ENCODE measurements around the gene PLEKHF1.

The PLEKHF1 gene

GRCh38 chr19:29712744-29713516 is 47.7 kb downstream of the PLEKHF1 start:
- no peak overlapping the region for H3K9ac ChIP-seq (ENCODE audit: insufficient read length)
- H3K9me3 ChIP-seq (ENCODE audit: low read depth, low read length) = no peaks in the 10 kb centered on the region
- no peak overlapping the region for H3K4me3 ChIP-seq
- no peak overlapping the region for H3K27ac ChIP-seq
- no peak for DNase-seq (ENCODE audit: low read depth, low spot score)
- TF ChIP-seq EZH2 (IDR thresholded peaks at IDR 0.05) (no peak), POLR2AphosphoS5 (IDR thresholded peaks at IDR 0.05; ENCODE audit: borderline replicate concordance, low read depth, low read length) (no peak), FOXP2 (optimal IDR thresholded peaks at IDR 0.05; ENCODE audit: control extremely low read depth, extremely low read length, insufficient read depth) (no peak)
- no peaks in the 10 kb centered on the region for H3K36me3 ChIP-seq (ENCODE audit: insufficient read depth, low read length)

- no peak for TF ChIP-seq EZH2 (IDR thresholded peaks at IDR 0.05)
- Histone ChIP-seq H3K9ac (ENCODE audit: insufficient read length) (peak overlapping the region; percentile 86), H3K4me3 (peak overlapping the region; percentile 91), H3K9me3 (ENCODE audit: low read depth, low read length) (no peaks in the 10 kb centered on the region), H3K36me3 (ENCODE audit: insufficient read depth, low read length) (no peaks in the 10 kb centered on the region), H3K27ac (no peak overlapping the region)
- no peak for DNase-seq (ENCODE audit: low read depth, low spot score)
These were observed 49.2 kb downstream of the PLEKHF1 start for GRCh38 chr19:29714371-29714952.

GRCh38 chr19:29714953-29715700 is 49.9 kb downstream of the PLEKHF1 start, which contains the start of gene C19orf12:
Gene C19orf12, minus strand, starts transcription at chr19:29715261. Its CDS starts 6,848 bp downstream, at chr19:29708413.
- H3K9me3 ChIP-seq (ENCODE audit: low read depth, low read length) = no peaks in the 10 kb centered on the region
- TF ChIP-seq POLR2AphosphoS5 (IDR thresholded peaks at IDR 0.05; ENCODE audit: borderline replicate concordance, low read depth, low read length) (peak; percentile 77; the same call in 1 of the 2 replicates), FOXP2 (optimal IDR thresholded peaks at IDR 0.05; ENCODE audit: control extremely low read depth, extremely low read length, insufficient read depth) (no peak), EZH2 (IDR thresholded peaks at IDR 0.05) (no peak)
- H3K4me3 ChIP-seq = peak within 1 kb of the TSS; percentile 91
- H3K36me3 ChIP-seq (ENCODE audit: insufficient read depth, low read length) = no peaks in the 10 kb centered on the region
- peak within 1 kb of the TSS; percentile 86 for H3K9ac ChIP-seq (ENCODE audit: insufficient read length)
- no peak for DNase-seq (ENCODE audit: low read depth, low spot score)
- no peak within 1 kb of the TSS; the same call in 1 of the 2 replicates for H3K27ac ChIP-seq

- no peak for TF ChIP-seq POLR2AphosphoS5 (IDR thresholded peaks at IDR 0.05; ENCODE audit: borderline replicate concordance, low read depth, low read length)
- TF ChIP-seq EZH2 (IDR thresholded peaks at IDR 0.05) = no peak
- no peak for TF ChIP-seq FOXP2 (optimal IDR thresholded peaks at IDR 0.05; ENCODE audit: control extremely low read depth, extremely low read length, insufficient read depth)
- Histone ChIP-seq H3K36me3 (ENCODE audit: insufficient read depth, low read length) (no peaks in the 10 kb centered on the region), H3K27ac (no peak overlapping the region; the same call in 1 of the 2 replicates), H3K9ac (ENCODE audit: insufficient read length) (peak overlapping the region; percentile 86), H3K9me3 (ENCODE audit: low read depth, low read length) (no peaks in the 10 kb centered on the region), H3K4me3 (peak overlapping the region; percentile 91)
- no peak for DNase-seq (ENCODE audit: low read depth, low spot score)
These were observed 50.7 kb downstream of the PLEKHF1 start for GRCh38 chr19:29715701-29716581.

GRCh38 chr19:29717051-29717450 is 51.8 kb downstream of the PLEKHF1 start:
- no peak overlapping the region for H3K9ac ChIP-seq (ENCODE audit: insufficient read length)
- H3K36me3 ChIP-seq (ENCODE audit: insufficient read depth, low read length) = no peaks in the 10 kb centered on the region
- no peak overlapping the region for H3K27ac ChIP-seq
- no peak for DNase-seq (ENCODE audit: low read depth, low spot score)
- TF ChIP-seq EZH2 (IDR thresholded peaks at IDR 0.05) (no peak), POLR2AphosphoS5 (IDR thresholded peaks at IDR 0.05; ENCODE audit: borderline replicate concordance, low read depth, low read length) (no peak), FOXP2 (optimal IDR thresholded peaks at IDR 0.05; ENCODE audit: control extremely low read depth, extremely low read length, insufficient read depth) (no peak)
- H3K9me3 ChIP-seq (ENCODE audit: low read depth, low read length) = no peaks in the 10 kb centered on the region
- H3K4me3 ChIP-seq = no peak overlapping the region

- Histone ChIP-seq H3K27ac (no peak overlapping the region), H3K4me3 (no peak overlapping the region)
- DNase-seq (ENCODE audit: low read depth, low spot score) = no peak
These were observed 58.9 kb downstream of the PLEKHF1 start for GRCh38 chr19:29724102-29724641.

GRCh38 chr19:29724746-29725145 is 59.5 kb downstream of the PLEKHF1 start:
- Histone ChIP-seq H3K27ac (no peak overlapping the region), H3K4me3 (no peak overlapping the region), H3K36me3 (ENCODE audit: insufficient read depth, low read length) (no peaks in the 10 kb centered on the region), H3K9ac (ENCODE audit: insufficient read length) (no peak overlapping the region), H3K9me3 (ENCODE audit: low read depth, low read length) (no peaks in the 10 kb centered on the region)
- no peak for TF ChIP-seq EZH2 (IDR thresholded peaks at IDR 0.05)
- DNase-seq (ENCODE audit: low read depth, low spot score) = no peak

More at GRCh38 chr19:29724102-29724641, 58.9 kb downstream of the PLEKHF1 start:
- Histone ChIP-seq H3K9me3 (ENCODE audit: low read depth, low read length) (no peaks in the 10 kb centered on the region), H3K9ac (ENCODE audit: insufficient read length) (no peak overlapping the region), H3K36me3 (ENCODE audit: insufficient read depth, low read length) (no peaks in the 10 kb centered on the region)
- peak; percentile 36; the same call in 1 of the 2 replicates for TF ChIP-seq POLR2AphosphoS5 (IDR thresholded peaks at IDR 0.05; ENCODE audit: borderline replicate concordance, low read depth, low read length)
- TF ChIP-seq FOXP2 (optimal IDR thresholded peaks at IDR 0.05; ENCODE audit: control extremely low read depth, extremely low read length, insufficient read depth) = no peak
- no peak for TF ChIP-seq EZH2 (IDR thresholded peaks at IDR 0.05)
